Esophagus muscularis mucosa (tissue), 4 donors: ENCODE results near the gene C16orf78.

ENCODE experiments used
- CTCF ChIP-seq, 3 experiments: fragments of 200-600 bp in 2 of 3; fragments of 450-650 bp in 1 of 3; sonication (generic) in 2 of 3; IDR thresholded peaks; one replicate each; pipeline ENCODE4 v1.5.1; 2017 to 2019; ENCODE audit warnings: antibody characterized with exemption in 3 of 3, mild to moderate bottlenecking in 2 of 3, moderate library complexity in 1 of 3
- EP300 ChIP-seq: sonication (generic); formaldehyde crosslinking; IDR thresholded peaks from one replicate; pipeline ENCODE4 v1.6.1; 2017; ENCODE audit warnings: antibody characterized with exemption
- POLR2A ChIP-seq: fragments of 450-650 bp; IDR thresholded peaks from one replicate; pipeline ENCODE4 v1.6.1; 2017; ENCODE audit warnings: antibody characterized with exemption, moderate library complexity, mild to moderate bottlenecking, low read depth
- POLR2AphosphoS5 ChIP-seq, 2 donors: sonication (generic); formaldehyde crosslinking; IDR thresholded peaks; one replicate each; pipeline ENCODE4 v1.6.1; 2017; ENCODE audit warnings: antibody characterized with exemption in 2 of 2

GRCh38 chr16:49341706-49342105, 31.9 kb upstream of the C16orf78 start:
- TF ChIP-seq CTCF (IDR thresholded peaks at IDR 0.05) (no peak), POLR2A (no peak), EP300 (no peak), POLR2AphosphoS5 (IDR thresholded peaks at IDR 0.05) (no peak)
